SK-N-SH (cell line): ENCODE results near the gene GOLT1A. TPM values are rescaled to one million over a fixed set of nuclear protein-coding genes. Genes with fewer than 3 reads are reported as not detected.

Source experiments
- CTCF ChIA-PET: fragments of 300-600, 350-600 bp; formaldehyde crosslinking; extraction: SDS; loops from one replicate; lab custom pipeline; 2021; lab: Yijun Ruan, JAX
- POLR2A ChIA-PET: fragments of 350-600 bp; sonication (Branson Sonifier 250); formaldehyde crosslinking; extraction: SDS; loops from one replicate; lab custom pipeline; 2020; ENCODE audit warnings: antibody characterized with exemption, inconsistent platforms; lab: Yijun Ruan, JAX
- DNase-seq: peaks from one replicate; pipeline ENCODE4 v3.0.0; 2012
- H2AFZ ChIP-seq: fragments of 200-600 bp; sonication (generic); 2 replicates; pipeline ENCODE4 v1.8.1; 2016; ENCODE audit warnings: antibody characterized with exemption, mild to moderate bottlenecking, low read depth
- H3F3A ChIP-seq: fragments of 200-600 bp; sonication (generic); replicated peaks from 2 replicates; pipeline ENCODE3; 2016; ENCODE audit warnings: antibody characterized with exemption, mild to moderate bottlenecking; ENCODE audit not compliant: insufficient read depth
- H3K27ac ChIP-seq, 2 experiments: fragments of 200-500 bp in 1 of 2; fragments of 200-600 bp in 1 of 2; sonication (Bioruptor generic) in 1 of 2; sonication (generic), shearing (Covaris generic) in 1 of 2; 2 replicates each; pipeline versions ENCODE4 v1.5.1 to v1.6.1; 2014 to 2016; ENCODE audit warnings: low read depth in 2 of 2, inconsistent platforms in 1 of 2, low read length in 1 of 2, mild to moderate bottlenecking in 1 of 2, mixed read lengths in 1 of 2
- H3K27me3 ChIP-seq: fragments of 200-600 bp; sonication (generic), shearing (Covaris generic); 2 replicates; pipeline ENCODE4 v1.6.1; 2016; ENCODE audit warnings: mixed run types; ENCODE audit not compliant: insufficient read depth
- H3K36me3 ChIP-seq, 2 experiments: fragments of 200-500 bp in 1 of 2; fragments of 200-600 bp in 1 of 2; sonication (Bioruptor generic) in 1 of 2; sonication (generic) in 1 of 2; replicated peaks in 1 of 2; 2 replicates each; pipeline versions ENCODE3 to v1.5.1; 2014 to 2016; ENCODE audit warnings: low read length in 1 of 2, mild to moderate bottlenecking in 1 of 2; ENCODE audit not compliant: insufficient read depth in 2 of 2, control insufficient read depth in 1 of 2
- H3K4me1 ChIP-seq, 2 experiments: fragments of 200-500 bp in 1 of 2; fragments of 200-600 bp in 1 of 2; sonication (Bioruptor generic) in 1 of 2; sonication (generic), shearing (Covaris generic) in 1 of 2; 2 replicates each; pipeline versions ENCODE4 v1.5.1 to v1.6.1; 2014 to 2016; ENCODE audit warnings: low read depth in 1 of 2, low read length in 1 of 2, mixed run types in 1 of 2; ENCODE audit not compliant: insufficient read depth in 2 of 2, control insufficient read depth in 1 of 2
- H3K4me2 ChIP-seq: fragments of 200-600 bp; sonication (generic), shearing (Covaris generic); 2 replicates; pipeline ENCODE4 v1.6.1; 2017; ENCODE audit warnings: mixed run types
- H3K4me3 ChIP-seq, 2 experiments: fragments of 200-500 bp in 1 of 2; fragments of 200-600 bp in 1 of 2; sonication (Bioruptor generic) in 1 of 2; sonication (generic), shearing (Covaris generic) in 1 of 2; 2 replicates each; pipeline versions ENCODE4 v1.5.1 to v1.8.1; 2014 to 2016; ENCODE audit warnings: low read depth in 2 of 2, inconsistent platforms in 1 of 2, low read length in 1 of 2, mild to moderate bottlenecking in 1 of 2, mixed read lengths in 1 of 2, moderate library complexity in 1 of 2
- H3K79me2 ChIP-seq: fragments of 200-600 bp; sonication (generic); 2 replicates; pipeline ENCODE4 v1.8.1; 2017; ENCODE audit warnings: mild to moderate bottlenecking; ENCODE audit not compliant: insufficient read depth
- H3K9ac ChIP-seq: fragments of 200-600 bp; sonication (generic); 2 replicates; pipeline ENCODE4 v1.6.1; 2017; ENCODE audit warnings: mixed run types
- H3K9me2 ChIP-seq: fragments of 200-600 bp; sonication (generic); 2 replicates; pipeline ENCODE4 v1.6.1; 2017; ENCODE audit warnings: mixed run types
- H3K9me3 ChIP-seq: fragments of 200-600 bp; sonication (generic); 2 replicates; pipeline ENCODE4 v1.6.1; 2017; ENCODE audit warnings: mixed run types, mild to moderate bottlenecking, moderate library complexity
- H4K20me1 ChIP-seq: fragments of 200-600 bp; sonication (generic); 2 replicates; pipeline ENCODE4 v1.6.1; 2017; ENCODE audit warnings: mild to moderate bottlenecking, mixed run types; ENCODE audit not compliant: insufficient read depth
- CTCF ChIP-seq: fragments of 200-600 bp; sonication (generic); IDR thresholded peaks from 2 replicates; pipeline ENCODE4 v1.6.1; 2017; ENCODE audit warnings: antibody characterized with exemption, mild to moderate bottlenecking, moderate library complexity
- EP300 ChIP-seq, 2 experiments: IDR thresholded peaks; 2 replicates each; pipeline versions ENCODE4 v1.4.0 to v1.6.1; 2012; ENCODE audit warnings: borderline replicate concordance in 1 of 2, low read depth in 1 of 2, low read length in 1 of 2
- FOSL2 ChIP-seq: IDR thresholded peaks from 2 replicates; pipeline ENCODE4 v1.4.0; 2012; ENCODE audit warnings: low read depth, mild to moderate bottlenecking, moderate library complexity, borderline replicate concordance
- FOXM1 ChIP-seq: IDR thresholded peaks from 2 replicates; pipeline ENCODE4 v1.4.0; 2012; ENCODE audit warnings: low read depth, mild to moderate bottlenecking
- MAX ChIP-seq: IDR thresholded peaks from 2 replicates; pipeline ENCODE4 v1.4.0; 2012; ENCODE audit warnings: low read depth
- MXI1 ChIP-seq: IDR thresholded peaks from 2 replicates; pipeline ENCODE4 v1.6.1; 2012; ENCODE audit warnings: mild to moderate bottlenecking, low read depth, low read length, improper control_type of control experiment
- PBX3 ChIP-seq: IDR thresholded peaks from 2 replicates; pipeline ENCODE4; 2012
- RCOR1 ChIP-seq: fragments of 150-350 bp; IDR thresholded peaks from 2 replicates; pipeline ENCODE4 v1.6.1; 2017; ENCODE audit warnings: antibody characterized with exemption, low read length
- RFX5 ChIP-seq: IDR thresholded peaks from 2 replicates; pipeline ENCODE4 v1.6.1; 2012; ENCODE audit warnings: mild to moderate bottlenecking, improper control_type of control experiment, low read length
- RXRA ChIP-seq: IDR thresholded peaks from 2 replicates; pipeline ENCODE4 v1.4.0; 2012; ENCODE audit warnings: low read depth, mild to moderate bottlenecking, borderline replicate concordance
- SMC3 ChIP-seq: IDR thresholded peaks from 2 replicates; pipeline ENCODE4 v1.6.1; 2012; ENCODE audit warnings: low read depth, low read length, improper control_type of control experiment
- TCF12 ChIP-seq: IDR thresholded peaks from 2 replicates; pipeline ENCODE4 v1.4.0; 2012
- TEAD4 ChIP-seq: IDR thresholded peaks from 2 replicates; pipeline ENCODE4 v1.4.0; 2012; ENCODE audit warnings: mild to moderate bottlenecking, borderline replicate concordance; ENCODE audit not compliant: insufficient read depth
- YY1 ChIP-seq: IDR thresholded peaks from 2 replicates; pipeline ENCODE4 v1.4.0; 2012; ENCODE audit warnings: low read depth, mild to moderate bottlenecking
- WGBS: methylation state at CpG from one replicate; pipeline ENCODE4 v1.1.6; 2017; ENCODE audit warnings: low lambda C conversion rate; 5-methylcytosine and 5-hydroxymethylcytosine counted together
- polyA plus RNA-seq, 3 experiments: library from polyadenylated mRNA; depleted of rRNA; stranded (reverse); fragments of >200 nt; gene quantifications; 2 replicates each; pipeline ENCODE4 v1.2.3, GENCODE V29; 2012
- TF ChIP-seq, protein P1 (sequence below): fragments of 150-350 bp; IDR thresholded peaks from 2 replicates; pipeline ENCODE4 v1.6.1; 2016; ENCODE audit warnings: mild to moderate bottlenecking, low read depth, low read length
- TF ChIP-seq, protein P2 (sequence below): IDR thresholded peaks from 2 replicates; pipeline ENCODE4 v1.4.0; 2012; ENCODE audit warnings: low read depth, borderline replicate concordance

The GOLT1A gene
- polyA plus RNA-seq, 1 of the 3 experiments (the other 2 are of a cell fraction) = not detected

DNA sequence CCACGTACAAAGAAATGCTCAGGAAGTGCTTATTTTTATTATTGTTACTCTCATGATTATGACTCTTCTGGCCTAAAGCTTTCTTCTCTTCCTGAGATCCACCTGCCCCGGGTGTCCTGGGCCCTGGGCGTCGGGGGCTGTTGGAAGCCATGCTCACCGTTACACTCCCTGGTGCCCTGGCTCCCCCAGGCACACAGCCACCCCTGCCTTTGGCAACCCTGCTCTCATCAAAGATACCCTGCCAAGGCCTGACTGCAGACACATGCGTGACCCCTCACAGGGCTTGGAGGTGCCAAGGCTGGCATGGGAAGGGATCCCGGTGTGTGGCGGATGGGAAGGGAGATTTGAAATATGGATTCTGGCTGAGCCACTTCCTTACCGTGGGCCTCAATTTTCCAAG is 14.2 kb downstream of the GOLT1A start:
- DNase-seq = no peak
- Histone ChIP-seq H3K27ac (no peak overlapping the region), H3K4me3 (no peak overlapping the region), H2AFZ (no peak overlapping the region), H3K9me3 (no peaks in the 10 kb centered on the region), H3K9ac (no peak overlapping the region), H3K9me2 (no peaks in the 10 kb centered on the region), H3K79me2 (no peaks in the 10 kb centered on the region), H4K20me1 (no peaks in the 10 kb centered on the region), H3K4me1 (peaks cover 2 to 26% of the 10 kb centered on the region in 2 experiments; a peak in 2 of 4 replicates), H3K27me3 (no peaks in the 10 kb centered on the region), H3K4me2 (no peak overlapping the region), H3F3A (no peaks in the 10 kb centered on the region), H3K36me3 (no peaks in the 10 kb centered on the region)
- TF ChIP-seq, protein P1, sequence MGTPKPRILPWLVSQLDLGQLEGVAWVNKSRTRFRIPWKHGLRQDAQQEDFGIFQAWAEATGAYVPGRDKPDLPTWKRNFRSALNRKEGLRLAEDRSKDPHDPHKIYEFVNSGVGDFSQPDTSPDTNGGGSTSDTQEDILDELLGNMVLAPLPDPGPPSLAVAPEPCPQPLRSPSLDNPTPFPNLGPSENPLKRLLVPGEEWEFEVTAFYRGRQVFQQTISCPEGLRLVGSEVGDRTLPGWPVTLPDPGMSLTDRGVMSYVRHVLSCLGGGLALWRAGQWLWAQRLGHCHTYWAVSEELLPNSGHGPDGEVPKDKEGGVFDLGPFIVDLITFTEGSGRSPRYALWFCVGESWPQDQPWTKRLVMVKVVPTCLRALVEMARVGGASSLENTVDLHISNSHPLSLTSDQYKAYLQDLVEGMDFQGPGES = no peak
- TF ChIP-seq TCF12 (no peak), RCOR1 (no peak)
- ChIA-PET CTCF (interaction anchor here (0.9 to 3.8 kb wide), 9 partner anchors 11 to 328 kb away, joined by 3 to 27 read pairs (median 5); partner anchors contain the start of gene PLEKHA6), POLR2A (no interaction called here)
- WGBS = 75% methylated on average over 4 of the region's 9 CpGs

GRCh38 chr1:204198348-204199340 is 15.1 kb downstream of the GOLT1A start:
- ChIA-PET POLR2A (no interaction called here), CTCF (interaction anchor here (0.9 to 3.8 kb wide), 14 partner anchors 8 to 328 kb away, joined by 3 to 27 read pairs (median 4); partner anchors contain the start of gene PLEKHA6)
- Histone ChIP-seq H2AFZ (no peak overlapping the region), H4K20me1 (no peaks in the 10 kb centered on the region), H3K4me2 (peak overlapping the region; percentile 5; the same call in 1 of the 2 replicates), H3K9me3 (no peaks in the 10 kb centered on the region), H3K4me1 (peaks cover 2 to 26% of the 10 kb centered on the region in 2 experiments; a peak in 2 of 4 replicates), H3F3A (no peaks in the 10 kb centered on the region), H3K9me2 (no peaks in the 10 kb centered on the region), H3K27ac (no peak overlapping the region), H3K36me3 (no peaks in the 10 kb centered on the region), H3K27me3 (no peaks in the 10 kb centered on the region), H3K9ac (no peak overlapping the region), H3K79me2 (no peaks in the 10 kb centered on the region), H3K4me3 (no peak overlapping the region)
- peak; percentile 45 for DNase-seq
- peak; percentile 73; the same call in 1 of the 2 replicates for TF ChIP-seq FOSL2
- TF ChIP-seq, protein P2, sequence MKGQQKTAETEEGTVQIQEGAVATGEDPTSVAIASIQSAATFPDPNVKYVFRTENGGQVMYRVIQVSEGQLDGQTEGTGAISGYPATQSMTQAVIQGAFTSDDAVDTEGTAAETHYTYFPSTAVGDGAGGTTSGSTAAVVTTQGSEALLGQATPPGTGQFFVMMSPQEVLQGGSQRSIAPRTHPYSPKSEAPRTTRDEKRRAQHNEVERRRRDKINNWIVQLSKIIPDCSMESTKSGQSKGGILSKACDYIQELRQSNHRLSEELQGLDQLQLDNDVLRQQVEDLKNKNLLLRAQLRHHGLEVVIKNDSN = no peak
- no peak; the same call in 1 of the 2 replicates for TF ChIP-seq CTCF
- TF ChIP-seq MAX = peak; percentile 30; the same call in 1 of the 2 replicates
- no peak for TF ChIP-seq YY1
- 0 out of 4 replicates have a peak, but pooled peaks of 1 of the 2 experiments have one; percentile 37 for TF ChIP-seq EP300 (IDR thresholded peaks at IDR 0.05; ENCODE audit: borderline replicate concordance in 1 of 2, low read depth in 1 of 2, low read length in 1 of 2)
- no peak; the same call in 1 of the 2 replicates for TF ChIP-seq TEAD4
- TF ChIP-seq RXRA = no peak
- peak; percentile 22; the same call in 1 of the 2 replicates for TF ChIP-seq PBX3
- TF ChIP-seq, protein P1 = no peak
- TF ChIP-seq SMC3 = no peak
- no peak for TF ChIP-seq FOXM1
- TF ChIP-seq RFX5 = no peak
- TF ChIP-seq TCF12 = peak; percentile 56; the same call in 1 of the 2 replicates
- no peak for TF ChIP-seq MXI1
- WGBS = 66% methylated on average over 15 of the region's 18 CpGs
